ENCODE data around the gene SLC37A1.

DNA sequence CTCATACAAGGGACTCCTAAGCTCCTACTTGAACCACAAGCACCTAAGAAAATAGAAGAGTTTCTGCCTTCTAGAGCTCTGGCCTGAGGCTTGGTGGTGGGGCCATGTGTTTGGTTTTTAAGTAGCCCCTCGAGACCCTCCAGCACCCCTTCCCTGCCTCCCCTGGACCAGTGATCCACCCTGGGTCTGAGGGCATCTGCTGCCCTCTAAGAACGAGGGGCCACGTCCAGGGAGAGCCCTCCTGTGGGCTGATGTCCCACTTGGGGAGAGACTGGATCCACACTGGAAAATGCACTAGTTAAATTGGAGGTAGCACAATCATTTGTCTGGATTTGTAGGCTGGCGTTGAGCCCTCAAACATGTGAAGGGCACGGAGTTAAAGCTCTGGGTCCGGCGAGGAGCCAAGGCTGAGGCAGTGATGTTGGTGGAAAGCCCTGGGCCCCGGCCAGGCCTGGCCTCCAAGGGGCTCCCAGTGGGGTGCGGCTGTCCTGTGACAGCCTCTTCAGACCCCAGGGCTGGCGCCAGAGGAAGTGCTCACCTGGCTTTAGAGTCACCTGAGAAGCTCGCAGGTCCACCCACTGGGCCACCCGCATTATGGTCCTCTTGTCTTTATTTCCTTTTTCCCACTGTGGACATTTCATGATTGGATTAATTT, 65.2 kb downstream of the SLC37A1 start:
- TF ChIP-seq MCM2 (IDR thresholded peaks at IDR 0.05; ENCODE audit: low read depth) (no peak), GABPA (tag; conservative IDR thresholded peaks at IDR 0.05; ENCODE audit: low read depth) (no peak), EZH2 (IDR thresholded peaks at IDR 0.05; ENCODE audit: borderline replicate concordance, low read depth, low read length) (no peak), ESRRA (IDR thresholded peaks at IDR 0.05; ENCODE audit: borderline replicate concordance, low read depth) (no peak)
- TF ChIP-seq, protein P1, sequence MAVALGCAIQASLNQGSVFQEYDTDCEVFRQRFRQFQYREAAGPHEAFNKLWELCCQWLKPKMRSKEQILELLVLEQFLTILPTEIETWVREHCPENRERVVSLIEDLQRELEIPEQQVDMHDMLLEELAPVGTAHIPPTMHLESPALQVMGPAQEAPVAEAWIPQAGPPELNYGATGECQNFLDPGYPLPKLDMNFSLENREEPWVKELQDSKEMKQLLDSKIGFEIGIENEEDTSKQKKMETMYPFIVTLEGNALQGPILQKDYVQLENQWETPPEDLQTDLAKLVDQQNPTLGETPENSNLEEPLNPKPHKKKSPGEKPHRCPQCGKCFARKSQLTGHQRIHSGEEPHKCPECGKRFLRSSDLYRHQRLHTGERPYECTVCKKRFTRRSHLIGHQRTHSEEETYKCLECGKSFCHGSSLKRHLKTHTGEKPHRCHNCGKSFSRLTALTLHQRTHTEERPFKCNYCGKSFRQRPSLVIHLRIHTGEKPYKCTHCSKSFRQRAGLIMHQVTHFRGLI (CRISPR knock-in tag; IDR thresholded peaks at IDR 0.05), result no peak
- TF ChIP-seq, protein P2, sequence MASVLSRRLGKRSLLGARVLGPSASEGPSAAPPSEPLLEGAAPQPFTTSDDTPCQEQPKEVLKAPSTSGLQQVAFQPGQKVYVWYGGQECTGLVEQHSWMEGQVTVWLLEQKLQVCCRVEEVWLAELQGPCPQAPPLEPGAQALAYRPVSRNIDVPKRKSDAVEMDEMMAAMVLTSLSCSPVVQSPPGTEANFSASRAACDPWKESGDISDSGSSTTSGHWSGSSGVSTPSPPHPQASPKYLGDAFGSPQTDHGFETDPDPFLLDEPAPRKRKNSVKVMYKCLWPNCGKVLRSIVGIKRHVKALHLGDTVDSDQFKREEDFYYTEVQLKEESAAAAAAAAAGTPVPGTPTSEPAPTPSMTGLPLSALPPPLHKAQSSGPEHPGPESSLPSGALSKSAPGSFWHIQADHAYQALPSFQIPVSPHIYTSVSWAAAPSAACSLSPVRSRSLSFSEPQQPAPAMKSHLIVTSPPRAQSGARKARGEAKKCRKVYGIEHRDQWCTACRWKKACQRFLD (CRISPR knock-in tag; IDR thresholded peaks at IDR 0.05), result no peak

Measured in K562 (cell line).